Gastroesophageal sphincter (tissue), 4 donors: ENCODE measurements around the gene PTPRD. TPM values are rescaled to one million over a fixed set of nuclear protein-coding genes. Genes with fewer than 3 reads are reported as not detected.

Source experiments
- ATAC-seq: fragments of 150-250 bp; one replicate; pipeline ENCODE4 v1.9.1; 2016; ENCODE audit warnings: mild to moderate bottlenecking, moderate library complexity
- H3K27ac ChIP-seq, 4 donors: fragments of 200-600 bp; sonication (generic) in 3 of 4; 1 replicate in 3 of 4; 2 replicates in 1 of 4; pipeline ENCODE4 v1.5.1; 2016 to 2019
- H3K27me3 ChIP-seq: fragments of 200-600 bp; sonication (generic); one replicate; pipeline ENCODE4 v1.5.1; 2019
- H3K36me3 ChIP-seq, 2 donors: fragments of 200-600 bp; sonication (generic); one replicate each; pipeline ENCODE4 v1.5.1; 2019; ENCODE audit warnings: control low read depth in 1 of 2
- H3K4me1 ChIP-seq, 3 donors: fragments of 200-600 bp; sonication (generic); 1 replicate in 2 of 3; 2 replicates in 1 of 3; pipeline ENCODE4 v1.5.1; 2016 to 2019; ENCODE audit warnings: control low read depth in 2 of 3
- H3K4me3 ChIP-seq, 2 donors: fragments of 200-600 bp; sonication (generic); one replicate each; pipeline ENCODE4 v1.5.1; 2019; ENCODE audit warnings: mild to moderate bottlenecking in 1 of 2, moderate library complexity in 1 of 2
- H3K9me3 ChIP-seq, 3 donors: fragments of 200-600 bp; sonication (generic); one replicate each; pipeline ENCODE4 v1.5.1; 2017 to 2019; ENCODE audit warnings: control low read depth in 2 of 3
- CTCF ChIP-seq, 4 experiments: fragments of 200-600 bp in 2 of 4; fragments of 450-650 bp in 2 of 4; sonication (generic) in 1 of 4; IDR thresholded peaks; one replicate each; pipeline ENCODE4 v1.5.1; 2017 to 2019; ENCODE audit warnings: antibody characterized with exemption in 4 of 4, mild to moderate bottlenecking in 2 of 4, moderate library complexity in 2 of 4
- EP300 ChIP-seq: sonication (generic); formaldehyde crosslinking; IDR thresholded peaks from one replicate; pipeline ENCODE4 v1.6.1; 2017; ENCODE audit warnings: antibody characterized with exemption, mild to moderate bottlenecking
- POLR2A ChIP-seq, 2 donors: fragments of 450-650 bp; IDR thresholded peaks; one replicate each; pipeline ENCODE4 v1.6.1; 2017; ENCODE audit warnings: antibody characterized with exemption in 2 of 2, mild to moderate bottlenecking in 2 of 2, moderate library complexity in 1 of 2
- POLR2AphosphoS5 ChIP-seq: sonication (generic); formaldehyde crosslinking; IDR thresholded peaks from one replicate; pipeline ENCODE4 v1.6.1; 2017; ENCODE audit warnings: antibody characterized with exemption
- WGBS, 2 donors: methylation state at CpG; one replicate each; pipeline ENCODE4 v1.1.5; 2018; ENCODE audit warnings: low coverage in 1 of 2; 5-methylcytosine and 5-hydroxymethylcytosine counted together
- total RNA-seq, 4 donors: library from RNA; depleted of rRNA; stranded (reverse); fragments of >200 nt; gene quantifications; one replicate each; pipeline ENCODE4 v1.1.0, GENCODE V29; 2016

Gene PTPRD
- total RNA-seq, 4 donors from 2014 or later: 3.5 to 53.9 (median 15.8) TPM

- Histone ChIP-seq H3K27me3 (no peaks in the 10 kb centered on the region), H3K4me3 (no peak overlapping the region), H3K4me1 (peaks cover 0 to 61% (median 19%) of the 10 kb centered on the region in 3 donors), H3K36me3 (no peaks in the 10 kb centered on the region), H3K27ac (peak overlapping the region; percentile 41 to 98 (median 74)), H3K9me3 (no peaks in the 10 kb centered on the region)
- 28 to 29% methylated on average over 2 of the region's 2 CpGs for WGBS, 2 donors
- TF ChIP-seq EP300 (peak; percentile 51), POLR2A (IDR thresholded peaks at IDR 0.05) (no peak), POLR2AphosphoS5 (peak; percentile 77)
- ATAC-seq: peak; percentile 67
Measured at GRCh38 chr9:9752722-9753121, 860.1 kb downstream of the PTPRD start.

DNA sequence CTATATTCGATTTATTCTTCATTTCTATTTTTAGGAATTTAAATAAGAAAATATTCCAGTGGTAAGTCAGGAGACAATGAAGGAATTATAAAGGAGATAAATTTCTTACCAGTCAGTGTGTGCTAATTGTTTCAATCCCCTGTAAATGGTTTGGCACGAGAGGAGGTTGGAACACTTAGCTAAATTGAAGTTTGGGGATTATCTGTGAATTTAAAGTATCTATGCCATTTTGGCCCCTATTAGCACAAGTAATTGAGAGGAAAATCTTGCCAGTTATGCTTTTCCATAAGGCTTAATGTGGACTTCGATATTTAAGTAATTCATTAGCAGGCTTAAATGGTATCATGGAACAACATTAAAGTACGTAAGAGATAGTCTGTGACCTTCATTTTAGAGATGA lies 860.8 kb downstream of the PTPRD start:
- Histone ChIP-seq H3K4me3 (no peak overlapping the region), H3K27me3 (no peaks in the 10 kb centered on the region), H3K9me3 (no peaks in the 10 kb centered on the region), H3K36me3 (no peaks in the 10 kb centered on the region), H3K27ac (peak overlapping the region; percentile 41 to 98 (median 74)), H3K4me1 (peaks cover 0 to 68% (median 19%) of the 10 kb centered on the region in 3 donors)
- WGBS, 2 donors: 40 to 48% methylated on average over 4 of the region's 4 CpGs
- TF ChIP-seq POLR2AphosphoS5: no peak
- TF ChIP-seq POLR2A (IDR thresholded peaks at IDR 0.05): no peak
- no peak for TF ChIP-seq CTCF (IDR thresholded peaks at IDR 0.05)
- TF ChIP-seq EP300: no peak
- ATAC-seq: no peak

- no peaks in the 10 kb centered on the region for H3K9me3 ChIP-seq
- 43 to 45% methylated on average over 2 to 3 of the region's 3 CpGs for WGBS, 2 donors
- no peak overlapping the region for H3K4me3 ChIP-seq
- H3K4me1 ChIP-seq: peaks cover 0 to 81% (median 19%) of the 10 kb centered on the region in 3 donors
- peak overlapping the region in 3 of 4 donors; percentile 72 to 98 (median 75) for H3K27ac ChIP-seq
- no peak for ATAC-seq
- TF ChIP-seq POLR2AphosphoS5 (no peak), POLR2A (IDR thresholded peaks at IDR 0.05) (no peak), CTCF (IDR thresholded peaks at IDR 0.05) (no peak), EP300 (no peak)
- H3K27me3 ChIP-seq: no peaks in the 10 kb centered on the region
- no peaks in the 10 kb centered on the region for H3K36me3 ChIP-seq
Measured at GRCh38 chr9:9750719-9751118, 862.1 kb downstream of the PTPRD start.

DNA sequence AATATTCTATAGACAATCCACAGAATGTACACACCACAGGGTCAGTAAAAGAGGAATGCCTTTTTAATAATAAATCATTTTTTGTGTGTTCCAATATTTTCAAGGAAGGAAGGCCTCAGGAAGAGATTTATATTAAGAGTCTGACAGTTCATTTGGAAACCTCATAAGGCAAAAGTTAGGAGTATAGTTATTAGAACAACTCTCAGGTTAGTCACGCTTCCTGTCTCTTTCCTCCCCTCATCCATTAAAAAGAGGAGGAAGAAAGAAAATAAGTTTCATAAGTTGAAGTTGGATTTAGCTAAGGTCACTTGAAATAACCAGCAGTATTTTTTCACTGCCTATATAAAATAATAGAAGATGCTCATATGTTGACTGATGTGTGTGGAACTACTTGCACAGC lies 863.2 kb downstream of the PTPRD start:
- Histone ChIP-seq H3K27me3 (no peaks in the 10 kb centered on the region), H3K4me3 (no peak overlapping the region), H3K9me3 (no peaks in the 10 kb centered on the region), H3K27ac (peak overlapping the region in 1 of 4 donors; percentile 29), H3K36me3 (no peaks in the 10 kb centered on the region), H3K4me1 (peaks cover 0 to 80% (median 16%) of the 10 kb centered on the region in 3 donors)
- TF ChIP-seq POLR2A (IDR thresholded peaks at IDR 0.05) (no peak), POLR2AphosphoS5 (no peak), CTCF (IDR thresholded peaks at IDR 0.05) (no peak), EP300 (no peak)
- no peak for ATAC-seq
- WGBS, 2 donors: 64 to 75% methylated on average over 1 of the region's 1 CpG

GRCh38 chr9:9747787-9748186 lies 865.0 kb downstream of the PTPRD start:
- Histone ChIP-seq H3K27ac (peak overlapping the region in 3 of 4 donors; percentile 7 to 57 (median 29)), H3K36me3 (no peaks in the 10 kb centered on the region), H3K4me3 (no peak overlapping the region), H3K27me3 (no peaks in the 10 kb centered on the region), H3K9me3 (no peaks in the 10 kb centered on the region), H3K4me1 (peaks cover 0 to 62% (median 10%) of the 10 kb centered on the region in 3 donors)
- 0 to 22% methylated on average over 1 to 4 of the region's 4 CpGs for WGBS, 2 donors
- peak; percentile 33 for ATAC-seq
- no peak for TF ChIP-seq POLR2A (IDR thresholded peaks at IDR 0.05)
- no peak for TF ChIP-seq EP300
- TF ChIP-seq CTCF (IDR thresholded peaks at IDR 0.05): no peak
- TF ChIP-seq POLR2AphosphoS5: no peak
